ENCODE results near the gene PPIE.
"Not testable (repeated sequence)": the region's sequence is repeated elsewhere in the genome, so short reads cannot be mapped to it uniquely, and the experiment has no call there.

PPIE gene

GRCh38 chr1:39776400-39776713, 37.7 kb downstream of the PPIE start:
- H3K9me3 ChIP-seq (ENCODE audit: control insufficient read depth, low read length) = no peaks in the 10 kb centered on the region
- WGBS, 2 experiments = 92 to 95% methylated on average over 12 of the region's 12 CpGs

GRCh38 chr1:39776886-39777285, 38.2 kb downstream of the PPIE start:
- Histone ChIP-seq H3K4me3 (ENCODE audit: insufficient read depth, low read depth, low read length) (no peak overlapping the region), H3K27me3 (ENCODE audit: control insufficient read depth, insufficient read depth, low read length, poor library complexity, severe bottlenecking) (peaks cover 1% of the 10 kb centered on the region), H3K4me1 (ENCODE audit: control insufficient read depth, insufficient read depth, low read length) (no peaks in the 10 kb centered on the region), H3K9me3 (ENCODE audit: control insufficient read depth, low read length) (no peaks in the 10 kb centered on the region), H3K27ac (ENCODE audit: insufficient read depth, low read depth, low read length, poor library complexity, severe bottlenecking) (no peak overlapping the region), H3K36me3 (ENCODE audit: control insufficient read depth, insufficient read depth, low read length) (no peaks in the 10 kb centered on the region)
- WGBS, 2 experiments = 94 to 95% methylated on average over 4 of the region's 4 CpGs

More at GRCh38 chr1:39776400-39776713, 37.7 kb downstream of the PPIE start:
- Histone ChIP-seq H3K27ac (ENCODE audit: insufficient read depth, low read depth, low read length, poor library complexity, severe bottlenecking) (no peak overlapping the region), H3K4me3 (ENCODE audit: insufficient read depth, low read depth, low read length) (no peak overlapping the region), H3K36me3 (ENCODE audit: control insufficient read depth, insufficient read depth, low read length) (no peaks in the 10 kb centered on the region), H3K27me3 (ENCODE audit: control insufficient read depth, insufficient read depth, low read length, poor library complexity, severe bottlenecking) (peaks cover 2% of the 10 kb centered on the region), H3K4me1 (ENCODE audit: control insufficient read depth, insufficient read depth, low read length) (no peaks in the 10 kb centered on the region)

GRCh38 chr1:39777306-39777705, 38.6 kb downstream of the PPIE start:
- no peaks in the 10 kb centered on the region for H3K4me1 ChIP-seq (ENCODE audit: control insufficient read depth, insufficient read depth, low read length)
- H3K27ac ChIP-seq (ENCODE audit: insufficient read depth, low read depth, low read length, poor library complexity, severe bottlenecking) = no peak overlapping the region
- H3K4me3 ChIP-seq (ENCODE audit: insufficient read depth, low read depth, low read length) = no peak overlapping the region
- no peaks in the 10 kb centered on the region for H3K36me3 ChIP-seq (ENCODE audit: control insufficient read depth, insufficient read depth, low read length)
- H3K27me3 ChIP-seq (ENCODE audit: control insufficient read depth, insufficient read depth, low read length, poor library complexity, severe bottlenecking) = peaks cover 3% of the 10 kb centered on the region
- no peaks in the 10 kb centered on the region for H3K9me3 ChIP-seq (ENCODE audit: control insufficient read depth, low read length)
- 89 to 93% methylated on average over 4 of the region's 4 CpGs for WGBS, 2 experiments

GRCh38 chr1:39777896-39778295, 39.2 kb downstream of the PPIE start:
- not testable (repeated sequence) for H3K4me3 ChIP-seq (ENCODE audit: insufficient read depth, low read depth, low read length); H3K36me3 ChIP-seq (ENCODE audit: control insufficient read depth, insufficient read depth, low read length); H3K27ac ChIP-seq (ENCODE audit: insufficient read depth, low read depth, low read length, poor library complexity, severe bottlenecking); H3K9me3 ChIP-seq (ENCODE audit: control insufficient read depth, low read length); H3K27me3 ChIP-seq (ENCODE audit: control insufficient read depth, insufficient read depth, low read length, poor library complexity, severe bottlenecking); H3K4me1 ChIP-seq (ENCODE audit: control insufficient read depth, insufficient read depth, low read length)
- 89 to 96% methylated on average over 13 of the region's 17 CpGs for WGBS, 2 experiments

GRCh38 chr1:39778463-39779099, 39.9 kb downstream of the PPIE start:
- H3K4me1 ChIP-seq (ENCODE audit: control insufficient read depth, insufficient read depth, low read length); H3K4me3 ChIP-seq (ENCODE audit: insufficient read depth, low read depth, low read length); H3K36me3 ChIP-seq (ENCODE audit: control insufficient read depth, insufficient read depth, low read length); H3K27ac ChIP-seq (ENCODE audit: insufficient read depth, low read depth, low read length, poor library complexity, severe bottlenecking); H3K9me3 ChIP-seq (ENCODE audit: control insufficient read depth, low read length): not testable (repeated sequence)
- H3K27me3 ChIP-seq (ENCODE audit: control insufficient read depth, insufficient read depth, low read length, poor library complexity, severe bottlenecking) = peaks cover 12% of the 10 kb centered on the region
- WGBS, 2 experiments = 92 to 95% methylated on average over 10 to 12 of the region's 12 CpGs

GRCh38 chr1:39779137-39779536, 40.5 kb downstream of the PPIE start:
- Histone ChIP-seq H3K36me3 (ENCODE audit: control insufficient read depth, insufficient read depth, low read length) (no peaks in the 10 kb centered on the region), H3K9me3 (ENCODE audit: control insufficient read depth, low read length) (no peaks in the 10 kb centered on the region), H3K27me3 (ENCODE audit: control insufficient read depth, insufficient read depth, low read length, poor library complexity, severe bottlenecking) (peaks cover 17% of the 10 kb centered on the region), H3K27ac (ENCODE audit: insufficient read depth, low read depth, low read length, poor library complexity, severe bottlenecking) (no peak overlapping the region), H3K4me1 (ENCODE audit: control insufficient read depth, insufficient read depth, low read length) (no peaks in the 10 kb centered on the region), H3K4me3 (ENCODE audit: insufficient read depth, low read depth, low read length) (no peak overlapping the region)
- WGBS, 2 experiments = 82 to 88% methylated on average over 7 of the region's 7 CpGs

GRCh38 chr1:39779821-39780220, 41.1 kb downstream of the PPIE start:
- Histone ChIP-seq H3K9me3 (ENCODE audit: control insufficient read depth, low read length) (no peaks in the 10 kb centered on the region), H3K27ac (ENCODE audit: insufficient read depth, low read depth, low read length, poor library complexity, severe bottlenecking) (no peak overlapping the region), H3K4me1 (ENCODE audit: control insufficient read depth, insufficient read depth, low read length) (no peaks in the 10 kb centered on the region), H3K27me3 (ENCODE audit: control insufficient read depth, insufficient read depth, low read length, poor library complexity, severe bottlenecking) (peaks cover 17% of the 10 kb centered on the region), H3K4me3 (ENCODE audit: insufficient read depth, low read depth, low read length) (no peak overlapping the region), H3K36me3 (ENCODE audit: control insufficient read depth, insufficient read depth, low read length) (no peaks in the 10 kb centered on the region)
- WGBS, 2 experiments = 76 to 82% methylated on average over 5 of the region's 5 CpGs

- no peaks in the 10 kb centered on the region for H3K9me3 ChIP-seq (ENCODE audit: control insufficient read depth, low read length)
- 86 to 93% methylated on average over 2 of the region's 2 CpGs for WGBS, 2 experiments
- no peaks in the 10 kb centered on the region for H3K36me3 ChIP-seq (ENCODE audit: control insufficient read depth, insufficient read depth, low read length)
- peaks cover 26% of the 10 kb centered on the region for H3K27me3 ChIP-seq (ENCODE audit: control insufficient read depth, insufficient read depth, low read length, poor library complexity, severe bottlenecking)
- H3K4me3 ChIP-seq (ENCODE audit: insufficient read depth, low read depth, low read length) = no peak overlapping the region
- no peak overlapping the region for H3K27ac ChIP-seq (ENCODE audit: insufficient read depth, low read depth, low read length, poor library complexity, severe bottlenecking)
- H3K4me1 ChIP-seq (ENCODE audit: control insufficient read depth, insufficient read depth, low read length) = no peaks in the 10 kb centered on the region
Observed at GRCh38 chr1:39781349-39781715, 42.6 kb downstream of the PPIE start.

- Histone ChIP-seq H3K36me3 (ENCODE audit: control insufficient read depth, insufficient read depth, low read length) (no peaks in the 10 kb centered on the region), H3K4me1 (ENCODE audit: control insufficient read depth, insufficient read depth, low read length) (no peaks in the 10 kb centered on the region), H3K9me3 (ENCODE audit: control insufficient read depth, low read length) (no peaks in the 10 kb centered on the region), H3K4me3 (ENCODE audit: insufficient read depth, low read depth, low read length) (no peak overlapping the region), H3K27ac (ENCODE audit: insufficient read depth, low read depth, low read length, poor library complexity, severe bottlenecking) (no peak overlapping the region), H3K27me3 (ENCODE audit: control insufficient read depth, insufficient read depth, low read length, poor library complexity, severe bottlenecking) (peaks cover 33% of the 10 kb centered on the region)
- WGBS, 2 experiments = 86 to 88% methylated on average over 6 of the region's 6 CpGs
Observed at GRCh38 chr1:39782103-39782502, 43.4 kb downstream of the PPIE start.

- not testable (repeated sequence) for H3K9me3 ChIP-seq (ENCODE audit: control insufficient read depth, low read length); H3K4me1 ChIP-seq (ENCODE audit: control insufficient read depth, insufficient read depth, low read length); H3K27ac ChIP-seq (ENCODE audit: insufficient read depth, low read depth, low read length, poor library complexity, severe bottlenecking); H3K4me3 ChIP-seq (ENCODE audit: insufficient read depth, low read depth, low read length); H3K36me3 ChIP-seq (ENCODE audit: control insufficient read depth, insufficient read depth, low read length)
- H3K27me3 ChIP-seq (ENCODE audit: control insufficient read depth, insufficient read depth, low read length, poor library complexity, severe bottlenecking) = peaks cover 39% of the 10 kb centered on the region
- 87 to 90% methylated on average over 10 of the region's 10 CpGs for WGBS, 2 experiments
Observed at GRCh38 chr1:39782685-39783084, 44.0 kb downstream of the PPIE start.

All from ectodermal cell (in vitro differentiated cells).